ENCODE data around the gene CDCA7L.
"Not testable (repeated sequence)": the region's sequence is repeated elsewhere in the genome, so short reads cannot be mapped to it uniquely, and the experiment has no call there.

Gene CDCA7L

DNA sequence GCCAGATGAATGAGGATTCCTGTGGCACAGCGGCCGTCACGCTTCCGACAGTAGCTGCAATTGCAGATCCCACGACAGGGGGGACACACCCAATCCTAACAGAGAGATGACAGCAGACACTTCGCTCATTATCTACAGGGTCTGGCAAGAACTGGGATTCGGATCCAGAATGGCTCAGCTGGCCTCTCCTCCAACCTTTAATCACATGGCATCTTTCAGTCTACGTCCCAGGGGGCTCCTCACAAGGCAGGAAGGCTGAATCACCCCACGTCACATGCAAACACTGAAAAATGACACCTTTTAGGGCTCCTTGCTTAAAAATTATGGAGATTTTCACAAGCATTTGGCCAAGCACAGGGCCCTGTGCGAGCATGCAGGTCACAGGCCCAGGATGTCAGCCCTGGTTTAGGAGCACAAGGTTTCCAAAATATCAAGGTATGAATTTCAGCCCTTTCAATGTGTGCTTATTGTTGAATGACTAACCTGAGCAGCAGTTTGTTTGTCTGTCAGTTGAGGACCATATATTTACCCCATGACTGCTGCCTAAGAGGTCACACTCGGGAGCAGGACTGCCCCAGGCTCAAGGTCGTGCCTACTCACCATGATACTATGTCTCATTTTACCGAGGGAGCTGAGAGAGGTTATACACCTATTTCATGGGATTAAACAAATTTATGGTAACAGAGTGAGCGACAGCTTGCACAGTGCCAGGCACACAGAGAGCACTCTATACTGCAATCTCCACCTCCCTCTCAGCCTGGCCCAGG lies 42.5 kb downstream of the CDCA7L start:
- DNase-seq = no peak

DNA sequence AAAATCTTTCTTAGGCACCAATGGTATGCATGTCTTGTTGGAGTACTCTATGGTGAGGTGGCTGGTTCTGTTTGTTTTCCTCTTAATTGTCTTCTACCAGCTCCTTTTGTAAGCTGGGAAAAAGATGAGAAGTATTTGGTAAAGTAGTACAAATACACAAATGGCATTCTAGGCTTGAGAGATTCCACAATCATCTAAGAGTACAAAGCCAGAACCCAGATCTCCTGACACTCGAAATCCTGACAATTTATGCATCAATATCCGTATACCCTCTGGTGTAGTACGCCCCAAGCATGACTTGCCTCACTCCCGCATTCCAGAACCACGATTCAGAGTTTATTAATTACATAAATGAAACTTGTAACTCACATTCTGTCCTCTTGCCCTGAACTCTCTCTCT lies 43.5 kb downstream of the CDCA7L start:
- DNase-seq = no peak

DNA sequence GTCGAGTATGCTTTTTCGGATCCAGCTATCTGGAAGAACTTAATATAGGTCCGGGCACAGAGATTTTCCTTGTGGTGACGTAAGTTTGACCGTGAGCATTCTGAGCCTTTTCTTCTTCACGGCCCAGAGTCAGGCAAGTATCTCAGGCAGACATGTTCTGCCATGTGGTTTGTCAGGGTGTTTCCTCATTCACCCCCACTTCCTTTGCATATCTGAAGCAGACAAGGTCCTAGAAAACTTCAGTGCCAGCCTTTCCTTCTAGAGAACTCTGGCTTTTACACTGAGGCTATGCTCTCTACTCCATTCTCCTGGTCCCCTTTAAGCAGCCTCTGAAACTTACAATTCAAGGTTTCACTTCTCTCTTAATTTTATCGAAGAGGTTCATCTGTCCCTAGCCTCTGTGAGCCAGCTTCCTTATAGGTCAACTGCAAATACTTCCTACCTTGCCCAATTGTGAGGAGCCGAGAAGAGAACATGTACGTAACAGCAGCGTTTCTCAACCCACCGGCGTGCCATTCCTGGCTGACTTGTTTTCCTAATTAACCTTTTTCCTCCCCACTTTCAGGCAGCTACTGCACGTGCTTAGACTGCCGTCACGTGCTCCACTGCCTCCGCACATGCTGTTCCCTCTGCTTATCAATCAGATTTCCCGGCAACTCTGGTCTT lies 47.3 kb downstream of the CDCA7L start:
- DNase-seq = no peak

DNA sequence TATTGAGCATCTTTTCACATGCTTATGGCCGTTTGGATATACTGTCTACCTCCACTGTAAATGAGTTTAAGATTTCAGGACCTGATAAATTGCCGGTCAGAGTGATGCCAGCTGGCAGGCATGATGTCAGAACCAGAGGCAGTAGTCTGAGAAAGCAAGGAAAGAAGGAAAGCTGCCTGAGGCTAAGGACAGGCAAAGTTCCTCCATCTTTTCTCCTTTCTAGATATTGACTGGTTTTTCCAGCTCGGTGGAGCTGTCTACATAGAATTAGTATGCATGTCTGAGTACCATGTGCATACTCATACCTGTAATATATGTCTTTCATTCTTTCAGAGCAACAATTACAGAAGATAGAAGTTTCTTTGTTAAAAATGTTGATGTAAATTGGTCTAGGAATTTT lies 52.3 kb downstream of the CDCA7L start:
- DNase-seq = no peak

DNA sequence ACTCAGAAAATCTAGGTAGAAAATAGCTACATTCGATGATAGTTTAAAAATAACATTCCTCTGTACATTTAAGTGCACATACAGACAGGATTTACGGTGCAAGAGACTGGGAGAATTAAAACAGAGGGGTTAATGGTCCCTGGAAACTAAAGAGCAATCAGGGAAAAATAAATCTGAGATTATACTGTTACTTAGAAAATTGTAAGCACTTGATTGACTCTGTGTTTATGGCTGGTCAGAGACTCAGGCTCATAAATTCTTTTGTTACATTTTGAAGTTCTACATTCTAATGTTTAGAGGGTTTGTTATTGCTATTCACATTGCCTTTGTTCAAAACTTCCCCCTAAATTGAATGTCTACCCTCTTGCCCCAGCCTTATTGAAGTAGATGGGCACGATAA lies 54.4 kb downstream of the CDCA7L start:
- no peak for DNase-seq

DNA sequence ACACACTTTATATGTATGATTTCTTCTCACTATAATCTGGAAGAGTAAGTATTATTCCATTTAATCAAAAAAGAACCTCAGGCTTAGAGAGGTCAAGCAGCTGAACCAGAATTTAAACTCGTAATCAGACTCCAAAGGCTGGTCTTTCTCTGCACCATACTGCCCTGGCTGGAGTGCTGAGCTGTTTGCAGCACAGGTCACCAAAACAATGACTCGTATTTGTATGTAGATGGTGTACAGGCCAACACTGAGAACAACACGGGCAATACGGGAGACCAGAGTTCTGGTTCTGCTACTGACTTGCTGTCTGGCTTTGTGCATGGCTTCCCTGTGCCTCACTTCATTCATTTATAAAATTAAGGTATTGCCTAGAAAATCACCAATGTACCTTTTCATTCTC lies 57.9 kb downstream of the CDCA7L start:
- DNase-seq = no peak

DNA sequence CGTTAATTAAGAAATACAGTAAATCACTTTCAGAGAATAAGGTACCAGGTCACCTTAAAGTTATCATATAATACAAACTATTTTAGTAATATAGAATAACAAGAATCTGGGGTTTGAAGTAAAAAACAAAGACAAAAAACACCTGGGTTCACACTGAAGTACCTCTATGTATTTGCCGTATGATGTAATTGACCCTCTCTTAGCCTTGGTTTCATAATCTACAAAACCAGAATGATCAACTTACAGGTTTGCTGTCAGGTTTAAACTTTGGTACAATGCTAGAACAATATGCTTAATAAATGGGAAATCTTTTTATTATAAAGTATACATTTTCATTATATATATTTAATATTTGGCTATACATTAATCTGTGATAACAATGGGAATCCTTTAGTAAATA lies 58.3 kb downstream of the CDCA7L start:
- no peak for DNase-seq

DNA sequence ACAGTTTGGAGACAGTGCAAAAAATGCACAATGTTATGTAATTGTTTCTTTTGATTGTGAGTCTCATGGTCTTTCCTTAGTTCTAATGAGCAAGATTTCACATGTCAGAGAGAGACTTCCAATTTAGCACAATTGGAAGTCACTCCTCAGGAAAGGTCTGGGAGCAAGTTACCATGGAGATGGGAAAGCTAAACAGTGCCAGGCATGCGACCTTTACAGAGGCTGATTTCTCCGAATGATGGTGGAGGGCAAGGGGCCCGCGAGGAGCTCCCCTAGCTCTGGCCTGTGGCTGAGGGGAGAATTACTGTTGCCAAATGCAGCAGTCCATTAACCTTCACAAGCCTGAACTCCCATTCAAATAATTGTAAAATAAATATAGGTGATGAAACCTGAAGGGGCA lies 59.3 kb downstream of the CDCA7L start:
- no peak for DNase-seq

DNA sequence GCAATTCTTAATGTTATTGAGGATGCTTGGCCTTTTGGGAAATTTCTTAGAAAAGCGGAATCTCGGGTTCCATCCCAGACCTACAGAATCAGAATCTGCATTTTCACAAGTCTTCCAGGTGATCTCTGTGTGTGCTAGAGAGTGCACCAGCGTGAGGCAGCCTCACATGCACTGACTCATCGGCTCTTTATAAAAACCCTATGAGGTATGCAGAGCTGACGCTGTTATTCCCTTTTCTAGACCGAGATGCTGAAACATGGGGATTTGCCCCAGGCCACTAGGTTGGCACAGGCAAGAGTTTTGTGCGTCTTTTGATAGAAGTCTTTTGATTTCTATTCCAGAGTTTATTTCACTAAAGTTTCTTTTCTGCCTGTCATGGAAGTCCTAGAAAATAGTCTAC lies 61.2 kb downstream of the CDCA7L start:
- DNase-seq = no peak

DNA sequence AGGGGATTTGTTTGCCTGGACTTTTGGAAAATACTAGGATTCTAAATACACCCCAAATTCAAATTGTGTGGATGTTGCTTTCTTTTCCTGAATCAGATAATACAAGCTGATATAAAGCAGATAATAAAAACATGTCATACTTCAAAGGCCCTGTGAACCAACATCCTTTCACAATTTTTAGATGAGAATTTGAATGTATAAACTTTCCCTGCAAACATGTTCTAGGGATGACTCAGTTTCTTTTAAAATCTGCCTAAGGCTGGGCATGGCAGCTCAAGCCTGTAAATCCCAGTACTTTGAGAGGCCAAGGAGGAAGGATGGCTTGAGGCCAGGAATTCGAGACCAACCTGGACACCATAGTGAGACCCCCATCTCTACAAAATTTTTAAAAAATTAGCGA lies 62.2 kb downstream of the CDCA7L start:
- DNase-seq = not testable (repeated sequence)

DNA sequence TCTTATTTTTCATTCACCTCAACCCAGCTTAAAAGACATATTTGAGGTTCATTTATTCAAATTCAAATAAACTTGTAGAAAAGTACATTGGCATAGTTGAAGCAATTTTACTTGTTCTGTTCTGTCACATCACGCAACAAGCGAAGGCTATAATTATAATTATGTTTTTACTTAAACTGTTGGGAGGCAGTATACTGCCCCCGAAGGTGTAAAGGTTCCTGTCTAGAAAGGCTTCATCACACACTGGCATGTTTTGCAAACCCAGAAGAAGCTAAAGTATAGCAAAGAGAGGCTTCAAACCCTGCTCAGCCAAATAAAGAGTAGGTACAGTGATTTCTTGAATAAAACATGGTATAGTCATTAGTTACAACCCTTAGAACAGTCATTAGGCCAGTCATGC lies 62.6 kb downstream of the CDCA7L start:
- no peak for DNase-seq

DNA sequence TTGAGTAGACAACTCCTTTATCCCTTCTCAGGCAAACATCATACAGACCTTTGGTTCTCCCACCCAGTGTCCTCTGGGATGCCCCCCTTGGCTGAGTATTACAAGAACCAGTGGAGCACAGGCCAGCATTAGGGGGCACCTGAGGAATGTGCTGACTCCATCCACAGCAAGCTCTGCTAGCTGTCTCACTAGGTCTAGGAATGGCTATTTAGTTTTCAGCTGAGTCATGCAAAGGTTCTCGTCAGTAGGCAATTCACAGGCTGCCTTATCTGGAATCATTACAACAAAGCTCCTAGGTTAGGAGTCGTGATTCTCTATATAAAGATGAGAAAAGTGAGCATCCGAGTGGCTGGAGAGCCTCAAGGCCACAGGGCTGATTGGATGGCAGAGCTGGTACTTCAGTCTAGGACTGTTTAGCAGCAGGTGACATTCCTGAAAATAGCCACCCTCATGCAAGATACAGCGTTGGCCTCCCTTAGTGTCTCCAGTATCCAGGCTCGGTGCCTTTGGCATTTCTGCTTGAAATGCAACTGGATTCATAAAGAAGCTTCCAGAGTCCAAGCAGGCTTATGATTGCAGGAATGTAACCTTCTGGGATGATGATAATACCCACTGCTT lies 75.8 kb downstream of the CDCA7L start:
- no peak for DNase-seq

DNA sequence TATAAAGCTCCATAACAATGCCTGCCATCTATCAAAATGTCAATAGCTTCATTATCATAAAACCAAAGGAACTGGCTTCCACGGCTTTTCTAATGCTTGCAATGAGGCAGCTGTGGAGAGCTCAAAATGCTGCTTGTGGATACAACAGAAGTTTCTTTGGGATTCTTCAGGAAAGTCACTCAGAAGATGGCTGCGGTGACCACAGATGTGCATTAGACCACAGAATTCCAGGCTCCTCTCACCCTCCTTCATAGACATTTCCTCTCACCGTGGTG lies 77.2 kb downstream of the CDCA7L start:
- no peak for DNase-seq

DNA sequence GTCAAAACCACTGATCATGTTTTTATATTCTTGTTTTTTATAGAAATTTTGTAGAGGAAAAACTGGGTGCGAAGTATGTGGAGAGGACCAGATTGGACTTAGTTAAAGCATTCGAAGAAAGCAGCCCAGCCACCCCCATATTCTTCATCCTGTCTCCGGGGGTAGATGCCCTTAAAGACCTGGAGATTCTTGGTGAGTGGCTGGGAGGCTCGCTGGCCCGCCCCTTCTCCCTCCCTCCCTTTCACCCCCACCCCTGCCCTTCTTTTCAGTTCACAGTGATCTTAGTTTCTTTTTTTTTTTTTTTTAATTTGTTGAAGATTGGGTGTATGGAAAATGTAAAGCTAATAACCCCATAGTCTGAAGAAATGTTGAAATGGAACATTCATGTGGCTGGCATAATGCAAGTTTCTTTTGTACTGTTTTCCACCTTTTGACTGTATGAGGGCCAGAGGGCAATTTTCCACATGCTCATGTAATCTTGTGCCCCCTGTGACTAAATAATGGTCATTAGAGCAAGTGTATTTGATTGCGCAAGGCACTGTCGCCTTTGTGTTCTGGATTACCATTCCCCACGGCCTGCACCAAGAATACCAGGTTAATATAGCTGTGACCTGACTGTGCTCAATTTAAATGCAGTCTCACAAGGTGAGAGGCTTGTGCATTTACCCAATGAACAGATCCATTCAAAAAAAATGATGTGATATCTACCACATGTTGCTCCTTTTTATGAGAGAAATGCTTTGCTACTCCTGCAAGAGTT lies 77.7 kb downstream of the CDCA7L start:
- DNase-seq = no peak

DNA sequence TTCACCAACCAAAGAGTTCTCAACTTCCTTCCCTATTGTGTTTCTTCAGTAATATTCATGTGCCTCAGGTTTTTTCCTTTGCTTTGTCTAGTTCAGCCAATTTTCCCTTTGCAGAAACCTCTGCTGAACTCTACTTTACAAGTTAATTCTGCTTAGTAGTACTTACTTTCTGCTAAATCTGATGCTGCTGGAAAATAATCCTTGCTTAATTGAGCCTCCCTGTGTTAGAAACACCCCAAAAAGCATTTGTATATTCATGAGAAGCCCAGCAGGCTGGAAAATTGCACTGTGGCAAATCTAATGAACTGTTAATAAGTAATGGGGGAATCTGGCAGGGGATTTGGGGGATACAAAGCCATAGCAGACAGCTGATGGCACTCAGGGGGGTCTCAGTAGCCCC lies 78.5 kb downstream of the CDCA7L start:
- no peak for DNase-seq

DNA sequence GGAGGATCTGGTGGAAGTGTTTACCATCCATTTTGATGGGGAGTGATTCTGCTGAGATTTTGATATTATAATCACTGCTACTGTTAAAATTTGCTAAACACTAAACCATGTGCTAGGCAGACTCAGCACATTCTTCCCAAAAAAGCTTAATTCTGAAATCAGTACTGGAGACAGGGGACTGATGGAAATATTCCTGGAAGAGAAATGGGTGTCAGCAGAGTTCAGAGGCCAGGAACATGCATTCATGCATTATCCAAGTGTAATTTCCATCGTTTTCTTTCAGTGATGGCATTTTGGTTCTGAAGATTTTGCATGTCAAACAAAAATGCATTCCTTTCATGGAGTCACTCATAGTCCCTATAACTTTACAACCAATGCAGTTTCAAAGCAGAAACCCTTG lies 79.0 kb downstream of the CDCA7L start:
- DNase-seq = no peak

DNA sequence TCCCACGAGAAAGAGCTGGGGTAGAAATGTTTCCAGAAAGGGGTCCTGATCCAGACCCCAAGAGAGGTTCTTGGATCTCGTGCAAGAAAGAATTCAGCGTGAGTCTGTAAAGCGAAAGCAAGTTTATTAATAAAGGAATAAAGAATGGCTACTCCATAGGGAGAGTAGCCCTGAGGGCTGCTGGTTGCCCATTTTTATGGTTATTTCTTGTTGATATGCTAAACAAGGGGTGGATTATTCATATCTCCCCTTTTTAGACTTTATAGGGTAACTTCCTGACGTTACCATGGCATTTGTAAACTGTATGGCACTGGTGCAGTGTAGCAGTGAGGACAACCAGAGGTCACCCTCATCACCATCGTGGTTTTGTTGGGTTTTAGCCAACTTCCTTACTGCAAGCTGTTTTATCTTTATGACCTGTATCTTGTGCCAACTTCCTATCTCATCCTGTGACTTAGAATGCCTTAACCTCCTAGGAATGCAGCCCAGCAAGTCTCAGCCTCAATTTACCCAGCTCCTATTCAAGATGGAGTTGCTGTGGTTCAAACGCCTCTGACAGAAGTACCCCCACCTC lies 80.0 kb downstream of the CDCA7L start:
- not testable (repeated sequence) for DNase-seq

DNA sequence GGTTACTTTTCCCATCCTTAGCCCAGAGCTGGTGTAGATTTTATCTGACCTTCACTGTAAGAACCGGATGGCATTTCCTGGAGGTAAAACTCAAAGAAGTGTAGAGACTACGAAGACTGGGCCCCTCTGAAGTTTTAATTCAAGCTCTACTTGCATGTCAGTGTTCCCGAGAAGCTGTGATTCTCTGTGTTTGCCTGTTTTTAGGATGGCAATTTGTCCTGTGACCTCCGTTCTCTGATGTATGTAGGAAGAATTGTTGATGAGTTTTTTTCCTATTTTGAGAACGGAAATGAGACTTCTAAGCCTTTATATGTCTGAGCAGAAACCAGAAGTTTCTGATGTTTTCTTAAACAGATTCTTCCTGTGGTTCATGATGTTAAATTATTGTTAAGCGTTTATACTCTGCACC lies 94.1 kb downstream of the CDCA7L start:
- no peak for DNase-seq

Data from SHP77 treated with DMSO at 0.1 percent for 48 hours (cell line).